GM19468 (cell line): Measurements from ENCODE around the gene TMEM271.

Experiments
- ATAC-seq: cut with Tn5 transposase; IDR thresholded peaks from one replicate; pipeline ENCODE4 v1.9.1; 2021; ENCODE audit warnings: mild to moderate bottlenecking, moderate library complexity, moderate number of reproducible peaks; ENCODE audit not compliant: unreplicated experiment; ENCODE audit errors: extremely low read depth

TMEM271 gene

GRCh38 chr4:576245-576821 lies at the start of gene TMEM271:
TSS of gene TMEM271 (minus strand) at chr4:576295. CDS start at chr4:576062, 233 bp downstream.
- ATAC-seq, result no peak

GRCh38 chr4:625631-626161 lies 49.6 kb upstream of the TMEM271 start:
- ATAC-seq, result no peak

GRCh38 chr4:624705-625590 lies 48.9 kb upstream of the TMEM271 start, which contains the start of gene PDE6B:
TSS of gene PDE6B (plus strand) at chr4:625573. CDS start at chr4:625627, 54 bp downstream.
- ATAC-seq, result no peak

GRCh38 chr4:623914-624566 lies 47.9 kb upstream of the TMEM271 start:
- ATAC-seq, result no peak

- no peak for ATAC-seq
These were observed 47.2 kb upstream of the TMEM271 start for GRCh38 chr4:622996-623913.

GRCh38 chr4:622071-622995 lies 46.2 kb upstream of the TMEM271 start:
- no peak for ATAC-seq

- ATAC-seq, result no peak
These were observed 45.4 kb upstream of the TMEM271 start for GRCh38 chr4:621296-622070.

GRCh38 chr4:620851-621261 lies 44.8 kb upstream of the TMEM271 start:
- no peak for ATAC-seq

GRCh38 chr4:620201-620600 lies 44.1 kb upstream of the TMEM271 start:
- no peak for ATAC-seq

GRCh38 chr4:617644-618641 lies 41.8 kb upstream of the TMEM271 start:
- no peak for ATAC-seq

- no peak for ATAC-seq
These were observed 41.0 kb upstream of the TMEM271 start for GRCh38 chr4:616911-617643.

- no peak for ATAC-seq
These were observed 40.0 kb upstream of the TMEM271 start for GRCh38 chr4:616091-616490.

GRCh38 chr4:613126-613525 lies 37.0 kb upstream of the TMEM271 start:
- ATAC-seq, result no peak

- ATAC-seq, result no peak
These were observed 36.6 kb upstream of the TMEM271 start for GRCh38 chr4:612749-613125.

- ATAC-seq, result no peak
These were observed 36.1 kb upstream of the TMEM271 start for GRCh38 chr4:612052-612748.
